Measurements from ENCODE around the gene RPL38.

The RPL38 gene

GRCh38 chr17:74183411-74183810, 20.1 kb upstream of the RPL38 start:
- H3K4ac ChIP-seq (ENCODE audit: low read depth in 1 of 2, low read length in 2 of 2): no peak overlapping the region
- no peak overlapping the region for H3K23ac ChIP-seq (ENCODE audit: low read length in 2 of 2)
- H2AK5ac ChIP-seq (ENCODE audit: low read length, severe bottlenecking): no peak overlapping the region
- no peaks in the 10 kb centered on the region for H3K36me3 ChIP-seq (ENCODE audit: control insufficient read depth in 1 of 2, insufficient read depth in 2 of 2, low read depth in 1 of 2, low read length in 2 of 2)
- no peak overlapping the region for H2BK5ac ChIP-seq (ENCODE audit: low read depth, low read length, poor library complexity, severe bottlenecking)
- H2BK12ac ChIP-seq (ENCODE audit: low read length in 2 of 2): no peak overlapping the region
- H2BK120ac ChIP-seq (ENCODE audit: low read depth, low read length): no peak overlapping the region
- H4K8ac ChIP-seq (ENCODE audit: low read length): no peak overlapping the region
- no peak overlapping the region for H4K91ac ChIP-seq (ENCODE audit: low read length)
- no peak overlapping the region for H3K14ac ChIP-seq (ENCODE audit: low read length in 2 of 2)
- H3K27me3 ChIP-seq (ENCODE audit: control insufficient read depth in 1 of 2, insufficient read depth in 1 of 2, low read length in 2 of 2): peaks cover 30 to 86% of the 10 kb centered on the region in 2 experiments
- no peak overlapping the region for H3K4me3 ChIP-seq (ENCODE audit: insufficient read depth in 1 of 2, low read depth in 1 of 2, low read length in 2 of 2)
- no peak overlapping the region for H2AFZ ChIP-seq (ENCODE audit: low read depth, low read length)
- DNase-seq: no peak
- no peaks in the 10 kb centered on the region for H3K9me3 ChIP-seq (ENCODE audit: control insufficient read depth, low read length)
- H3K79me1 ChIP-seq (replicated peaks; ENCODE audit: low read length, poor library complexity, severe bottlenecking): no peaks in the 10 kb centered on the region
- H3K18ac ChIP-seq (ENCODE audit: low read depth in 1 of 2, low read length in 2 of 2): no peak overlapping the region
- WGBS: 77% methylated on average over 7 of the region's 9 CpGs
- no peak overlapping the region for H3K27ac ChIP-seq (ENCODE audit: low read length, poor library complexity, severe bottlenecking)
- no peak overlapping the region for H3K9ac ChIP-seq (ENCODE audit: low read length)
- H3K4me1 ChIP-seq (ENCODE audit: control insufficient read depth, insufficient read depth, low read depth, low read length): peaks cover 2% of the 10 kb centered on the region
- no peak overlapping the region for H2BK15ac ChIP-seq (ENCODE audit: low read depth, poor library complexity, severe bottlenecking)
- no peak overlapping the region for H3K4me2 ChIP-seq (ENCODE audit: low read length, poor library complexity, severe bottlenecking)

GRCh38 chr17:74185571-74186185, 17.8 kb upstream of the RPL38 start:
- Histone ChIP-seq H3K4me3 (ENCODE audit: insufficient read depth in 1 of 2, low read depth in 1 of 2, low read length in 2 of 2) (no peak overlapping the region), H2BK120ac (ENCODE audit: low read depth, low read length) (no peak overlapping the region), H4K91ac (ENCODE audit: low read length) (no peak overlapping the region), H3K27me3 (ENCODE audit: control insufficient read depth in 1 of 2, insufficient read depth in 1 of 2, low read length in 2 of 2) (peaks cover 17 to 69% of the 10 kb centered on the region in 2 experiments), H2AK5ac (ENCODE audit: low read length, severe bottlenecking) (no peak overlapping the region), H2BK12ac (ENCODE audit: low read length in 2 of 2) (no peak overlapping the region), H2BK15ac (ENCODE audit: low read depth, poor library complexity, severe bottlenecking) (no peak overlapping the region), H3K27ac (ENCODE audit: low read length, poor library complexity, severe bottlenecking) (no peak overlapping the region), H3K18ac (ENCODE audit: low read depth in 1 of 2, low read length in 2 of 2) (no peak overlapping the region), H2BK5ac (ENCODE audit: low read depth, low read length, poor library complexity, severe bottlenecking) (no peak overlapping the region), H3K79me1 (replicated peaks; ENCODE audit: low read length, poor library complexity, severe bottlenecking) (no peaks in the 10 kb centered on the region), H3K23ac (ENCODE audit: low read length in 2 of 2) (no peak overlapping the region), H3K4me1 (ENCODE audit: control insufficient read depth, insufficient read depth, low read depth, low read length) (peaks cover 2% of the 10 kb centered on the region), H4K8ac (ENCODE audit: low read length) (no peak overlapping the region), H3K4ac (ENCODE audit: low read depth in 1 of 2, low read length in 2 of 2) (no peak overlapping the region), H3K9ac (ENCODE audit: low read length) (no peak overlapping the region), H3K36me3 (ENCODE audit: control insufficient read depth in 1 of 2, insufficient read depth in 2 of 2, low read depth in 1 of 2, low read length in 2 of 2) (no peaks in the 10 kb centered on the region), H3K9me3 (ENCODE audit: control insufficient read depth, low read length) (no peaks in the 10 kb centered on the region), H2AFZ (ENCODE audit: low read depth, low read length) (no peak overlapping the region), H3K14ac (ENCODE audit: low read length in 2 of 2) (no peak overlapping the region), H3K4me2 (ENCODE audit: low read length, poor library complexity, severe bottlenecking) (no peak overlapping the region)
- 76% methylated on average over 5 of the region's 9 CpGs for WGBS
- DNase-seq: no peak

- Histone ChIP-seq H3K4me2 (ENCODE audit: low read length, poor library complexity, severe bottlenecking) (no peak overlapping the region), H2BK120ac (ENCODE audit: low read depth, low read length) (no peak overlapping the region), H3K18ac (ENCODE audit: low read depth in 1 of 2, low read length in 2 of 2) (no peak overlapping the region), H2BK5ac (ENCODE audit: low read depth, low read length, poor library complexity, severe bottlenecking) (no peak overlapping the region), H3K79me1 (replicated peaks; ENCODE audit: low read length, poor library complexity, severe bottlenecking) (no peaks in the 10 kb centered on the region), H3K36me3 (ENCODE audit: control insufficient read depth in 1 of 2, insufficient read depth in 2 of 2, low read depth in 1 of 2, low read length in 2 of 2) (no peaks in the 10 kb centered on the region), H3K14ac (ENCODE audit: low read length in 2 of 2) (no peak overlapping the region), H3K9ac (ENCODE audit: low read length) (no peak overlapping the region), H3K27ac (ENCODE audit: low read length, poor library complexity, severe bottlenecking) (no peak overlapping the region), H3K4me3 (ENCODE audit: insufficient read depth in 1 of 2, low read depth in 1 of 2, low read length in 2 of 2) (peak overlapping the region in 1 of 2 experiments; percentile 40), H2AK5ac (ENCODE audit: low read length, severe bottlenecking) (no peak overlapping the region), H3K4me1 (ENCODE audit: control insufficient read depth, insufficient read depth, low read depth, low read length) (peaks cover 2% of the 10 kb centered on the region), H2BK12ac (ENCODE audit: low read length in 2 of 2) (no peak overlapping the region), H4K91ac (ENCODE audit: low read length) (peak overlapping the region; percentile 87), H3K23ac (ENCODE audit: low read length in 2 of 2) (no peak overlapping the region), H3K9me3 (ENCODE audit: control insufficient read depth, low read length) (no peaks in the 10 kb centered on the region), H3K27me3 (ENCODE audit: control insufficient read depth in 1 of 2, insufficient read depth in 1 of 2, low read length in 2 of 2) (peaks cover 11 to 61% of the 10 kb centered on the region in 2 experiments), H2AFZ (ENCODE audit: low read depth, low read length) (no peak overlapping the region), H2BK15ac (ENCODE audit: low read depth, poor library complexity, severe bottlenecking) (no peak overlapping the region), H4K8ac (ENCODE audit: low read length) (no peak overlapping the region), H3K4ac (ENCODE audit: low read depth in 1 of 2, low read length in 2 of 2) (no peak overlapping the region)
- 97% methylated on average over 20 of the region's 20 CpGs for WGBS
- no peak for DNase-seq
Measured at GRCh38 chr17:74186498-74186897, 17.0 kb upstream of the RPL38 start.

- Histone ChIP-seq H3K27ac (ENCODE audit: low read length, poor library complexity, severe bottlenecking) (no peak overlapping the region), H2BK120ac (ENCODE audit: low read depth, low read length) (no peak overlapping the region), H4K8ac (ENCODE audit: low read length) (no peak overlapping the region), H3K18ac (ENCODE audit: low read depth in 1 of 2, low read length in 2 of 2) (no peak overlapping the region), H2AK5ac (ENCODE audit: low read length, severe bottlenecking) (no peak overlapping the region), H2BK15ac (ENCODE audit: low read depth, poor library complexity, severe bottlenecking) (no peak overlapping the region), H2AFZ (ENCODE audit: low read depth, low read length) (no peak overlapping the region), H3K23ac (ENCODE audit: low read length in 2 of 2) (no peak overlapping the region), H3K36me3 (ENCODE audit: control insufficient read depth in 1 of 2, insufficient read depth in 2 of 2, low read depth in 1 of 2, low read length in 2 of 2) (no peaks in the 10 kb centered on the region), H3K9ac (ENCODE audit: low read length) (no peak overlapping the region), H3K4ac (ENCODE audit: low read depth in 1 of 2, low read length in 2 of 2) (no peak overlapping the region), H3K4me1 (ENCODE audit: control insufficient read depth, insufficient read depth, low read depth, low read length) (peaks cover 2% of the 10 kb centered on the region), H3K9me3 (ENCODE audit: control insufficient read depth, low read length) (no peaks in the 10 kb centered on the region), H3K4me2 (ENCODE audit: low read length, poor library complexity, severe bottlenecking) (no peak overlapping the region), H2BK12ac (ENCODE audit: low read length in 2 of 2) (no peak overlapping the region), H3K79me1 (replicated peaks; ENCODE audit: low read length, poor library complexity, severe bottlenecking) (no peaks in the 10 kb centered on the region), H3K4me3 (ENCODE audit: insufficient read depth in 1 of 2, low read depth in 1 of 2, low read length in 2 of 2) (no peak overlapping the region), H3K14ac (ENCODE audit: low read length in 2 of 2) (no peak overlapping the region), H4K91ac (ENCODE audit: low read length) (no peak overlapping the region), H2BK5ac (ENCODE audit: low read depth, low read length, poor library complexity, severe bottlenecking) (no peak overlapping the region), H3K27me3 (ENCODE audit: control insufficient read depth in 1 of 2, insufficient read depth in 1 of 2, low read length in 2 of 2) (peaks cover 5 to 52% of the 10 kb centered on the region in 2 experiments)
- no peak for DNase-seq
- WGBS: 69% methylated on average over 10 of the region's 11 CpGs
Measured at GRCh38 chr17:74187761-74188160, 15.7 kb upstream of the RPL38 start.
